Glutamatergic neuron (in vitro differentiated cells): ENCODE data around the gene PIGL. TPM values are rescaled to one million over a fixed set of nuclear protein-coding genes. Genes with fewer than 3 reads are reported as not detected.
"Not testable (repeated sequence)": the region's sequence is repeated elsewhere in the genome, so short reads cannot be mapped to it uniquely, and the experiment has no call there.

ENCODE experiments used
- DNase-seq: peaks from one replicate; pipeline ENCODE4 v3.0.0; 2022
- H3K27ac Mint-ChIP-seq: one replicate; pipeline ENCODE4 v1.8.0; 2020; ENCODE audit warnings: mild to moderate bottlenecking, mixed read lengths, inconsistent platforms; ENCODE audit not compliant: unreplicated experiment
- H3K27me3 Mint-ChIP-seq: one replicate; pipeline ENCODE4 v1.8.0; 2020; ENCODE audit warnings: mild to moderate bottlenecking, moderate library complexity, mixed read lengths, inconsistent platforms; ENCODE audit not compliant: unreplicated experiment
- H3K36me3 Mint-ChIP-seq: one replicate; pipeline ENCODE4 v1.8.0; 2020; ENCODE audit warnings: mild to moderate bottlenecking, mixed read lengths, inconsistent platforms; ENCODE audit not compliant: unreplicated experiment
- H3K4me1 Mint-ChIP-seq: one replicate; pipeline ENCODE4 v1.8.0; 2020; ENCODE audit warnings: mild to moderate bottlenecking, low read depth, mixed read lengths, inconsistent platforms; ENCODE audit not compliant: unreplicated experiment
- H3K4me3 Mint-ChIP-seq: one replicate; pipeline ENCODE4 v1.8.0; 2020; ENCODE audit warnings: mild to moderate bottlenecking, mixed read lengths, inconsistent platforms; ENCODE audit not compliant: unreplicated experiment
- H3K9me3 Mint-ChIP-seq: one replicate; pipeline ENCODE4 v1.8.0; 2020; ENCODE audit warnings: mild to moderate bottlenecking, moderate library complexity, mixed read lengths, inconsistent platforms; ENCODE audit not compliant: unreplicated experiment
- total RNA-seq: library from RNA; stranded (reverse); fragmentation: NEBNext Ultra II Directional; extraction: Animal tissue kit (Norgen Biotek cat#: 25700); gene quantifications from one replicate; pipeline ENCODE4 v1.2.1, GENCODE V29; 2021; ENCODE audit not compliant: unreplicated experiment
- TF ChIP-seq, protein P1 (sequence below): fragments of 200-600 bp; sonication (generic); IDR thresholded peaks from one replicate; pipeline ENCODE4 v1.5.0; 2021; ENCODE audit not compliant: partially characterized antibody, unreplicated experiment

PIGL gene
- total RNA-seq, 1 donor from 2014 or later = 37.0 TPM

DNA sequence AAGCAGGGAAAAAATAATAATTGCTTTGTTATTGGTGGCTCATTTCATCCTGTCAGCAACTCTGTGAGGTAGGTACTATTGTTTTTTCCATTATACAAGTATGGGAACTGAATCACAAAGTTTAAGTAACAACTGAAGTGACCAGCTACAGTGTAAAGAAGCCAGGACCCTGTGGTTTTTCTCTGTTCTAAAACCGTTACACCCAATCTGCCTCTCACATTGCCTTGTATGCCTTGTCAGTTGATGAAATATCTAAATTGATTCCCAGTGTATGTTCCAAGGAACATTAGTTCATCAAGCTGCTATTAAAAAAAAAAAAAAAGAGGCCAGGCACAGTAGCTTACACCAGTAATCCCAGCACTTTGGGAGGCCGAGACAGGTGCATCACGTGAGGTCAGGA, 5.4 kb downstream of the PIGL start:
- Mint-ChIP-seq H3K27me3 (no peaks in the 10 kb centered on the region), H3K36me3 (no peaks in the 10 kb centered on the region), H3K4me3 (no peak overlapping the region), H3K27ac (no peak overlapping the region), H3K4me1 (peaks cover 3% of the 10 kb centered on the region), H3K9me3 (no peaks in the 10 kb centered on the region)
- TF ChIP-seq, protein P1, sequence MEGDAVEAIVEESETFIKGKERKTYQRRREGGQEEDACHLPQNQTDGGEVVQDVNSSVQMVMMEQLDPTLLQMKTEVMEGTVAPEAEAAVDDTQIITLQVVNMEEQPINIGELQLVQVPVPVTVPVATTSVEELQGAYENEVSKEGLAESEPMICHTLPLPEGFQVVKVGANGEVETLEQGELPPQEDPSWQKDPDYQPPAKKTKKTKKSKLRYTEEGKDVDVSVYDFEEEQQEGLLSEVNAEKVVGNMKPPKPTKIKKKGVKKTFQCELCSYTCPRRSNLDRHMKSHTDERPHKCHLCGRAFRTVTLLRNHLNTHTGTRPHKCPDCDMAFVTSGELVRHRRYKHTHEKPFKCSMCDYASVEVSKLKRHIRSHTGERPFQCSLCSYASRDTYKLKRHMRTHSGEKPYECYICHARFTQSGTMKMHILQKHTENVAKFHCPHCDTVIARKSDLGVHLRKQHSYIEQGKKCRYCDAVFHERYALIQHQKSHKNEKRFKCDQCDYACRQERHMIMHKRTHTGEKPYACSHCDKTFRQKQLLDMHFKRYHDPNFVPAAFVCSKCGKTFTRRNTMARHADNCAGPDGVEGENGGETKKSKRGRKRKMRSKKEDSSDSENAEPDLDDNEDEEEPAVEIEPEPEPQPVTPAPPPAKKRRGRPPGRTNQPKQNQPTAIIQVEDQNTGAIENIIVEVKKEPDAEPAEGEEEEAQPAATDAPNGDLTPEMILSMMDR = no peak
- DNase-seq = no peak

DNA sequence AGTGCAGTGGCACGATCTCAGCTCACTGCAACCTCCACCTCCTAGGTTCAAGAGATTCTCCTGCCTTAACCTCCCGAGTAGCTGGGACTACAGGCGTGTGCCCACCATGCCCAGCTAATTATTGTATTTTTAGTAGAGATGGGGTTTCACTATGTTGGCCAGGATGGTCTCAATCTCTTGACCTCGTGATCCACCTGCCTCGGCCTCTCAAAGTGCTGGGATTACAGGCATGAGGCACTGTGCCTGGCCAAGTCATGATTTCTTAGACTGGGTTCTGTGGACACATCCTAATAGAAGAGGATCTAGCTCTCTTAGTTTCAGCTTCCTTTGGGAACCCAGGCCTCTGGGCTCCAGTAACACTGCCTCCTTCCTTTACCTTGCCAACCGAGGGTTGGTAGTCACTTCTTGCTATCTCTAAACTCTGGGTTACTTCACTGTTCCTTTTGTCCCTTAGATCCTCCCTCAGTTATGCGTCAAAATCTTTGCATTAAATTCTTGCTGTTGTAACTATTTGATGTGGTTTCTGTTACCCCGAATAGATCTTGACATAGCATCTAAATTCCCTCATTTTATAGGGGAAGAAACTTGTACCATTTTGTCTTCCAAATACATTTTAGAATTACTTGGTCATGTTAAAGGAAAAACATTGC, 13.0 kb downstream of the PIGL start:
- H3K36me3 Mint-ChIP-seq, H3K4me3 Mint-ChIP-seq, H3K27me3 Mint-ChIP-seq, DNase-seq, H3K9me3 Mint-ChIP-seq, H3K4me1 Mint-ChIP-seq, H3K27ac Mint-ChIP-seq: not testable (repeated sequence)

DNA sequence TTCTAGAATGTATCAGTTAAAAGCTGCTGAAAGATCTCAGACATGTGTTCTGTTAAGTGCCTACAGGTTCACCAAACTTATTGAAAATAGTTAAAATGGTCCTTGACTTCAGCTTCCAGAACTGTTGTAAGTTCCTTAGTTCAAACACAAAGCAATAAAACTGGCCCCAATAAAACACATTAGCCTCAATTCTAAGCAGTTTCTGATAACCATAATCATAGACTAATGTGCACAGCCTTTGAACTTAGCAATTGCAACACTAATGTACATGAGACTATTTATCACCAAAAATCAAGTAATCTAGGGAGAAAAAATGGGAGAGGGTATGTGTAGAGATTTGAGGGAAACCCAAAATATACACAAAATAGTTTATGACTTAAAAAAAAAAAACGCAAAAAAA, 15.4 kb downstream of the PIGL start:
- no peaks in the 10 kb centered on the region for H3K36me3 Mint-ChIP-seq
- no peaks in the 10 kb centered on the region for H3K9me3 Mint-ChIP-seq
- no peak for DNase-seq
- H3K4me1 Mint-ChIP-seq = no peaks in the 10 kb centered on the region
- TF ChIP-seq, protein P1 = no peak
- H3K4me3 Mint-ChIP-seq = no peak overlapping the region
- no peaks in the 10 kb centered on the region for H3K27me3 Mint-ChIP-seq
- H3K27ac Mint-ChIP-seq = no peak overlapping the region

DNA sequence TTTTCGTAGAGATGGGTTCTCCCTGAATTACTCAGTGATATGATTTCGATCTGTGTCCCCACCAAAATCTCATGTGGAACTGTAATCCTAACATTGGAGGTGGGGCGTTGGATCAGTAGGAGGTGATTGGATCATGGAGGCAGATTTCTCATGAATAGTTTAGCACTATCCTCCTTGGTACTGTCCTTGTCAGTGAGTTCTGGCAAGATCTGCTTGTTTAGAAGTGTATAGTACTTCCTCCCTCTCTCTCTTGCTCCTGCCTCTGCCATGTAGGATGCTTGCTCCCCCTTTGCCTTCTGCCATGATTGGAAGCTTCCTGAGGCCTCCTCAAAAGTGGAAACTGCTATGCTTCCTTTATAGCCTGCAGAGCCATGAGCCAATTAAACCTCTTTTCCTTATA, 22.9 kb downstream of the PIGL start:
- H3K36me3 Mint-ChIP-seq = no peaks in the 10 kb centered on the region
- H3K9me3 Mint-ChIP-seq = no peaks in the 10 kb centered on the region
- TF ChIP-seq, protein P1 = no peak
- no peaks in the 10 kb centered on the region for H3K27me3 Mint-ChIP-seq
- H3K27ac Mint-ChIP-seq = no peak overlapping the region
- no peak for DNase-seq
- H3K4me1 Mint-ChIP-seq = peaks cover 7% of the 10 kb centered on the region
- H3K4me3 Mint-ChIP-seq = no peak overlapping the region

DNA sequence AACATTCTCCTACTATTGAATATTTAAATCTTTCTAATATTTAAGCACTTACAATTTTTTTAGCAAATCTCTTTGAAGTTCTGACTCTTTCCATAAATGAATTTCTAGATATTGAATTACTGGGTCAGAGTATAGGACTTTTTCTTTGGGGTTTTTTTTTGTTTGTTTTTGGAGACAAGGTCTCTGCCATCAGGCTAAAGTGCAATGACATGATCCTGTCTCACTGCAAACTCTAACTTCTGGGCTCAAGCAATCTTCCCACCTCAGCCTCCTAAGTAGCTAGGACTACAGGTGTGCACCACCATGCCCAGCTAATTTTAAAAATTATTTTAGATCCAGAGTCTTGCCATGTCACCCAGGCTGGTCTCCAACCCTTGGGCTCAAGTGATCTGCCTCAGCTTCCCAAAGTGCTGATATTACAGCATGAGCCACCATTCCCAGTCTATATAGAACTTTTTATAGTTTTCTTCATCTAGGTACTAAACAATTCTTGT, 24.9 kb downstream of the PIGL start:
- H3K27ac Mint-ChIP-seq = no peak overlapping the region
- H3K4me3 Mint-ChIP-seq = no peak overlapping the region
- DNase-seq = no peak
- peaks cover 7% of the 10 kb centered on the region for H3K4me1 Mint-ChIP-seq
- H3K36me3 Mint-ChIP-seq = peaks cover 1% of the 10 kb centered on the region
- TF ChIP-seq, protein P1 = no peak
- H3K27me3 Mint-ChIP-seq = no peaks in the 10 kb centered on the region
- no peaks in the 10 kb centered on the region for H3K9me3 Mint-ChIP-seq
